Fibroblast of the conjunctiva (primary cell): Measurements from ENCODE around the gene LRRC49.
"Not testable (repeated sequence)": the region's sequence is repeated elsewhere in the genome, so short reads cannot be mapped to it uniquely, and the experiment has no call there.

ENCODE experiments used
- DNase-seq: peaks from one replicate; pipeline ENCODE4 v3.0.0-alpha.2; 2010; ENCODE audit warnings: low read depth

Gene LRRC49

GRCh38 chr15:70995383-70995970 lies 102.9 kb downstream of the LRRC49 start:
- no peak for DNase-seq

GRCh38 chr15:70998319-70998718 lies 105.7 kb downstream of the LRRC49 start:
- no peak for DNase-seq

DNA sequence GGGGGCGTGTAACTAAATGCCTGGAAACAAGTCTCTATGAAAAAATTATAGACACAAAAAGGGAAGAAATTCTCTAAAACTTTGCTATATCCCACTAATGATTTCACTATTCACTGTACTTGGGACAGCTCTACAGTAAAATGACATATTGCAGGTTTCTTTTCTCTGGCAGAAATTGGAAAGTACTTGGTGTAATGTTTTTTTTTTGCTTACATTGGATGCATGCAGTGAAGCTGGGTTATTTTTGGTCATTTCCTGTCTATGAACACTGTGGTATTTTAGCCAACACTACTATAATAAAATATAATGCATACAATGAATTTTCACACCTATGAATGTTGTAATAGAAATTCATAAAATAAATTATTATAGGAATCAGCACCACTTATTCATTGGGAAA lies 109.7 kb downstream of the LRRC49 start:
- DNase-seq, result no peak

GRCh38 chr15:71003319-71003718 lies 110.7 kb downstream of the LRRC49 start:
- DNase-seq, result no peak

DNA sequence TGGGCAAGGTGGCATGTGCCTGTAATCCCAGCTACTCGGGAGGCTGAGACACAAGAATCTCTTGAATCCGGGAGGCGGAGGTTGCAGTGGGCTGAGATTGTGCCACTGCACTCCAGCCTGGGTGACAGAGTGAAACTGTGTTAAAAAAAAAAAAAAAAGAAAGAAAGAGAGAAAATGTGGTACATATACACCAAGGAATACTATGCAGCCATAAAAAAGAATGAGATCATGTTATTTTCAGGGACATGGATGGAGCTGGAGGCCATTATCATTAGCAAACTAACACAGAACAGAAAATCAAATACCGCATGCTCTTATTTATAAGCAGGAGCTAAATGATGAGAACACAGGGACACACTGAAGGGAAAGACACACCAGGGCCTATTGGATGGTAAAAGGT lies 111.9 kb downstream of the LRRC49 start:
- not testable (repeated sequence) for DNase-seq

DNA sequence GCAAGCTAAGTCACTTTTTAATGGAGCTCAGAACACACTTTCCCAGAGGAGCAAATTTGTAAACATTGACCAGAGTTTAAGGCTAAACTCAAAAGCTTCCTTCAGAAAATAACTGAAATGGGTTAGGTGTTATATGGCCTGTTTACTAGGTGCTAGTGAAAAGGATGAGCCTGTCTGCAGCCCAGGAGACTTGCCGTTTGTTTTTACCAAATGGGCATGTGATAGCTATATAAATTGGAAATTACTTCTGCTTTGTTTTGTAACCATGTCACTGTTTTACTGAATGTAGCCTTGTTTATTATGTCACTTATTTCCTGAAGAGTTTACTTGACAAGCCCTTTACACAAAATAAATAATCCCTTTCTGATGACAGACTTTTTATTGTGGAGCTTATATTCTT lies 113.3 kb downstream of the LRRC49 start:
- no peak for DNase-seq

DNA sequence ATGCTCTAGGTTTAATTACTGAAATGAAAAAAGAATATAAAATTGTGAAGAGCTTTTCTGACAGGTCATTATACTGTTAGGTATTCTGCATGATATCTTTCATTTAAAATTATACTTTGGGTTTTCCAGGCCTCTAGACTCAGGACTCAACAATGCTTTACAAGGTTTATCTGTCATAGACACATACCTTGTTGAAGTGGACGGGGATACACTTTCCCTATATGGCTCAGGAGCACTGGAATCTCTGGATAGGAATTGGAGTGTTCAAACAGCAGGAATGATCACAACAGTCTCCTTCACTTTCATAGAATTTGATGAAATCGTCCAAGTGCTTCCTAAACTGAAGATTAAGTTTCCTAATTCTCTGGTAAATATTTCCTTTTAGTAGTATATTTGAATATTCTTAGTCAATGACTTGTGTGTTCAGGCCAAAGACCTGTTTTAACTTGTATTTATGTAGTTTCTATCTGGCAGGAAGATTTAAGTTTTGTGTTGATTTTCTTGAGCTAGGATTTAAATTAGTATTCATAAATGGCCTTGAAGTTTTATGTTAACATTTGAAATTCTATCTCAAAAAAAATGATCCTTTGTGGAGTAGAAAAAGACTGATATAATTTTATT lies 115.7 kb downstream of the LRRC49 start:
- no peak for DNase-seq

DNA sequence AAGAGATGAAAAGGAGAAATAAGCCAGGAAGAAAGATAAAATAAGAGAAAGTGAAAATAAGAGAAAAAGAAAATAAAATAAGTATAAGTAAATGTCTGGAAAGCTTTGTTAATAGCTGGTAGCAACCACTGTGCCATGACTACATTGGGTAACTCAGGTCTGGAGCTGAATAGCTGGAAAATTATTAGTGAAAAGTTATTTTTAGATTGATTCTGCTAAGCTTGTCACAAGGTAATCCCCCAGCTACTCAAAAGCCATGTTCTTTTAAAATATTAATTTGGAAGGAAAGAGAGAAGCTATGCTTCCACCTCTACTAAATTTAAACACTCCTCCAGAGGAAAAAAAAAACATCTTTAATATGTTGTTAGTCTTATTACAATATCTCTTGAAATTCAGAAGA lies 117.8 kb downstream of the LRRC49 start:
- DNase-seq, result no peak

DNA sequence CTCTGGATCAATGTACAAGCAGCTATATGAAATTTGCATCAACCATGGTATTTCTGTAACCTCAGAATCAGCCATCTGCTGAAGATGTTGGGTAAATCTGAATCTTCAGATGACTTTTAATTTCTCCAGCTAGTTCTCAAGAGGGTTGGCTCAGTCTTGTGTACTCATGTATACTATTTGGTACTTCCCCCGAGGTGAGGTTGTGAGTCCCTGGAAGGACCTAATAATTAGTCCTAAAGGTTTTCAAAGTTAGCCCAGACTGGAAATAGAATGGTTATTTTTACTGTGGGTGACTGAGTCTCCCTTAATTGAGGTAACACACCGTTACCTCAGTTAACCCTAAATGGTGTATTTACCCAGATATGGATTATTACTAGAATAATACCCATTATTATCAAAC lies 118.4 kb downstream of the LRRC49 start:
- no peak for DNase-seq

- peak; percentile 55 for DNase-seq
Observed at GRCh38 chr15:71011503-71012155, 119.0 kb downstream of the LRRC49 start.

DNA sequence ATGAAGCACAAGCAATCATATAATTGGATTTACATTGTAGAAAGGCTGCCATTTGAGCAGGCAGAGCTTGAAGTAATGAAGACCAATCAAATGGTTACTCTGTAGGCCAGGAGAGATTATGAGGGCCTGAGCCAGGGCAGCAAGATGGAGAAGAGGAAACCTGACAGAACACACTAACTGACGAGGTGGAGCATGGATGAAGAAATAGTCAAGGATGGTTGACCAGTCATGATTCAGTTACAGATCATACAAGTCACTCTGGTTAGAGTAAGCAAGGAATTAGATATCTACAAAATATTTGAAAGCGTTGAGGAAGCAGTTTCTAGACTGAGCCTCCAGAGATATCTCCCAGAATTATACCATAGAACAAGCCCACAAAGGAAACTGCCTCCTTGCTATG lies 120.8 kb downstream of the LRRC49 start:
- DNase-seq, result no peak

DNA sequence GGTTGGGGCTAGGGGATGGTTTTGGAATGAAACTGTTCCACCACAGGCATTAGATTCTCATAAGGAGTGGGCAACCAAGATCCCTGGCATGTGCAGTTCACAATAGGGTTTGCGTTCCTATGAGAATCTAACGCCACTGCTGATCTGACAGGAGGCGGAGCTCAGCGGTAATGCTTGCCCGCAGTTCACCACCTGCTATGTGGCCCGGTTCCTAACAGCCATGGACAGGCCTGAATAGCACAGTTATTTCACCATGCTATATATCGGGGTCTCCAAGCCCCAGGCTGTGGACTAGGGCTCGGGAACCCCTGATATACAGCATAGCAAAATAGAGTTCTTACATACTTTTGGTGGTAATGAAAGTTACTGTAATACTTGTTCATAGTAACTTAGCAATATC lies 122.7 kb downstream of the LRRC49 start:
- no peak for DNase-seq

DNA sequence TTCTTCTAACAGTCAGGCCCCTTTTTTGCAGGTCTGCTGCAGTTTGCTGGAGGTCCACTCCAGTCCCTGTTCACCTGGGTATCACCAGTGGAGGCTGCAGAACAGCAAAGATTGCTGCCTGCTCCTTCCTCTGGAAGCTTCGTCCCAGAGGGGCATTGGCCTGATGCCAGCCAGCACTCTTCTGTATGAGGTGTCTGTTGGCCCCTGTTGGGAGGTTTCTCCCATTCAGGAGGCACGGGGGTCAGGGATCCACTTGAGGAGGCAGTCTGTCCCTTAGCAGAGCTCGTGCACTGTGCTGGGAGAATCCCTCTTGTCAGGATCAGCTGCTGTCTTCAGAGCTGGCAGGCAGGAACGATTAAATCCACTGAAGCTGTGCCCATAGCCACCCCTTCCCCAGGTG lies 138.6 kb downstream of the LRRC49 start:
- DNase-seq, result not testable (repeated sequence)

GRCh38 chr15:71035478-71035877 lies 142.9 kb downstream of the LRRC49 start:
- DNase-seq, result not testable (repeated sequence)

DNA sequence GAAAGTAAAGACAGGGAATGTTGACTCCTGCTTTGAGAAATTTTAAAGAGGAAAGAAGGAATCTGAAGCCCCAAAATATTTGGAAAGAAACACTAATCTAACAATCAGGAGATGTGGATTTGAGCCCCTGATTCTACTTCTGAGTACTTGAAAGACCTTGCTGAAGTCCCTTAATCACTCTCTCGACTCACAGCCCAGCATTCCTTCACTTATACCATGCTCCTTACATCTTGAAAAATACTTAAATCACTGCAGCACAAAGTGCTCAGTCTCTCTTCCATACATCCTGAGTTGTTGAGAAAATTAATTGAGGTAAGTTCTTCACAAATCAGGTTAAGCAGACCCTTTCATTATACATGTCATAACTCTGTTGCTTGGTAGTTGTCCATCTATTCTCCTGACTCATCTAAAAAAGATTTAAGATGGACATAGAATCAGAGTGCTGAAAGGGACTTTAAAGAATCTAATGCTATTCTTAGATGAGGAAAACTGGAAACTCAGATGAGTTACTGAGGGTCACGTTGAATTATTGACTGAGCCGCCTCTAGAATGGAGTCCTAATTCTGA lies 149.8 kb downstream of the LRRC49 start:
- DNase-seq, result no peak

GRCh38 chr15:71043373-71043772 lies 150.7 kb downstream of the LRRC49 start:
- no peak for DNase-seq

- DNase-seq, result no peak
Observed at GRCh38 chr15:71044006-71044405, 151.4 kb downstream of the LRRC49 start.

GRCh38 chr15:71046146-71046545 lies 153.5 kb downstream of the LRRC49 start:
- not testable (repeated sequence) for DNase-seq

- DNase-seq, result peak; percentile 39
Observed at GRCh38 chr15:71048913-71049675, 156.5 kb downstream of the LRRC49 start.

GRCh38 chr15:71049706-71050422 lies 157.2 kb downstream of the LRRC49 start:
- no peak for DNase-seq

- no peak for DNase-seq
Observed at GRCh38 chr15:71050461-71050860, 157.8 kb downstream of the LRRC49 start.

- DNase-seq, result no peak
Observed at GRCh38 chr15:71051539-71051938, 158.9 kb downstream of the LRRC49 start.
